ENCODE measurements around the gene AGK. TPM values are rescaled to one million over a fixed set of nuclear protein-coding genes. Genes with fewer than 3 reads are reported as not detected.
A peak's percentile ranks its signal among the peaks of the same experiment; 100 is the strongest.

AGK gene
- total RNA-seq, 1 experiment from 2014 or later: 35.4 TPM

GRCh38 chr7:141698247-141699015 lies 147.2 kb downstream of the AGK start:
- Mint-ChIP-seq H3K9me3 (ENCODE audit: unreplicated experiment) (no peaks in the 10 kb centered on the region), H3K27me3 (ENCODE audit: insufficient read depth, unreplicated experiment) (no peaks in the 10 kb centered on the region), H3K36me3 (ENCODE audit: insufficient read depth, unreplicated experiment) (peaks cover 6% of the 10 kb centered on the region), H3K27ac (ENCODE audit: low read depth, unreplicated experiment) (no peak overlapping the region), H3K4me1 (ENCODE audit: insufficient read depth, unreplicated experiment) (peaks cover 35% of the 10 kb centered on the region), H3K4me3 (ENCODE audit: unreplicated experiment) (no peak overlapping the region)
- CTCF ChIA-PET: interaction anchor here (0.6 to 6.0 kb wide), 5 partner anchors 9 to 39 kb away, joined by 3 to 37 read pairs (median 3); partner anchors contain the start of gene SSBP1
- POLR2A ChIA-PET: interaction anchor here (1.0 kb wide), 1 partner anchor 40 kb away, joined by 3 read pairs; the partner anchor contains the start of gene SSBP1
- intact Hi-C loops (cut with micrococcal nuclease): no loop called here
- no peak for DNase-seq (ENCODE audit: unreplicated experiment)
- no TSS peak for BruUV-seq (replicated peaks)
- TF ChIP-seq CTCF (IDR thresholded peaks at IDR 0.05; ENCODE audit: unreplicated experiment): no peak

- Mint-ChIP-seq H3K36me3 (ENCODE audit: insufficient read depth, unreplicated experiment) (no peaks in the 10 kb centered on the region), H3K27ac (ENCODE audit: low read depth, unreplicated experiment) (no peak overlapping the region), H3K27me3 (ENCODE audit: insufficient read depth, unreplicated experiment) (no peaks in the 10 kb centered on the region), H3K4me3 (ENCODE audit: unreplicated experiment) (peak overlapping the region; percentile 72), H3K4me1 (ENCODE audit: insufficient read depth, unreplicated experiment) (peaks cover 35% of the 10 kb centered on the region), H3K9me3 (ENCODE audit: unreplicated experiment) (no peaks in the 10 kb centered on the region)
- intact Hi-C loops (cut with micrococcal nuclease): loop anchor here (5.0 kb wide), 1 partner anchor 37 kb away; the partner anchor contains the start of gene SSBP1
- CTCF ChIA-PET: interaction anchor here (6.0 kb wide), 1 partner anchor 38 kb away, joined by 37 read pairs; the partner anchor contains the start of gene SSBP1
- DNase-seq (ENCODE audit: unreplicated experiment): no peak
- POLR2A ChIA-PET: no interaction called here
- no peak for TF ChIP-seq CTCF (IDR thresholded peaks at IDR 0.05; ENCODE audit: unreplicated experiment)
- no TSS peak for BruUV-seq (replicated peaks)
These were observed 148.7 kb downstream of the AGK start for GRCh38 chr7:141699860-141700259.

- ChIA-PET POLR2A (interaction anchor here (0.6 to 3.1 kb wide), 2 partner anchors 14 to 38 kb away, joined by 3 to 23 read pairs; partner anchors contain the start of gene SSBP1), CTCF (interaction anchor here (0.8 to 6.0 kb wide), 3 partner anchors 20 to 686 kb away, joined by 3 to 37 read pairs (median 7); partner anchors contain the start of genes MRPS33 and SSBP1)
- Mint-ChIP-seq H3K27ac (ENCODE audit: low read depth, unreplicated experiment) (no peak overlapping the region), H3K9me3 (ENCODE audit: unreplicated experiment) (no peaks in the 10 kb centered on the region), H3K4me1 (ENCODE audit: insufficient read depth, unreplicated experiment) (peaks cover 35% of the 10 kb centered on the region), H3K27me3 (ENCODE audit: insufficient read depth, unreplicated experiment) (no peaks in the 10 kb centered on the region), H3K4me3 (ENCODE audit: unreplicated experiment) (peak overlapping the region; percentile 72), H3K36me3 (ENCODE audit: insufficient read depth, unreplicated experiment) (no peaks in the 10 kb centered on the region)
- TSS peak; percentile 19 for BruUV-seq (replicated peaks)
- intact Hi-C loops (cut with micrococcal nuclease): loop anchor here (5.0 kb wide), 1 partner anchor 37 kb away; the partner anchor contains the start of gene SSBP1
- no peak for TF ChIP-seq CTCF (IDR thresholded peaks at IDR 0.05; ENCODE audit: unreplicated experiment)
- no peak for DNase-seq (ENCODE audit: unreplicated experiment)
These were observed 149.2 kb downstream of the AGK start for GRCh38 chr7:141700296-141700847.

GRCh38 chr7:141700848-141701371 lies 149.7 kb downstream of the AGK start:
- ChIA-PET CTCF (interaction anchor here (0.7 to 6.0 kb wide), 6 partner anchors 21 to 891 kb away, joined by 3 to 37 read pairs (median 4); partner anchors contain the start of genes MRPS33 and SSBP1), POLR2A (interaction anchor here (0.6 to 3.1 kb wide), 6 partner anchors 15 to 150 kb away, joined by 3 to 23 read pairs (median 3); partner anchors contain the start of genes AGK and SSBP1)
- no peaks in the 10 kb centered on the region for H3K9me3 Mint-ChIP-seq (ENCODE audit: unreplicated experiment)
- peak overlapping the region; percentile 72 for H3K4me3 Mint-ChIP-seq (ENCODE audit: unreplicated experiment)
- no peak for DNase-seq (ENCODE audit: unreplicated experiment)
- intact Hi-C loops (cut with micrococcal nuclease): loop anchor here (5.0 kb wide), 1 partner anchor 36 kb away; the partner anchor contains the start of gene SSBP1
- TF ChIP-seq CTCF (IDR thresholded peaks at IDR 0.05; ENCODE audit: unreplicated experiment): no peak
- no peaks in the 10 kb centered on the region for H3K36me3 Mint-ChIP-seq (ENCODE audit: insufficient read depth, unreplicated experiment)
- BruUV-seq (replicated peaks): no TSS peak
- peaks cover 35% of the 10 kb centered on the region for H3K4me1 Mint-ChIP-seq (ENCODE audit: insufficient read depth, unreplicated experiment)
- no peaks in the 10 kb centered on the region for H3K27me3 Mint-ChIP-seq (ENCODE audit: insufficient read depth, unreplicated experiment)
- no peak overlapping the region for H3K27ac Mint-ChIP-seq (ENCODE audit: low read depth, unreplicated experiment)
